Type B pancreatic cell (in vitro differentiated cells): ENCODE measurements around the gene ARL4A. TPM values are rescaled to one million over a fixed set of nuclear protein-coding genes. Genes with fewer than 3 reads are reported as not detected.

Experiments
- DNase-seq: peaks from one replicate; pipeline ENCODE4 v3.0.0; 2021; ENCODE audit warnings: mixed read lengths; ENCODE audit not compliant: unreplicated experiment; ENCODE audit errors: extremely low spot score
- H3K27ac Mint-ChIP-seq: 2 replicates; pipeline ENCODE4 v1.8.0; 2021; ENCODE audit warnings: mild to moderate bottlenecking, mixed read lengths
- H3K27me3 Mint-ChIP-seq: 2 replicates; pipeline ENCODE4 v1.8.0; 2021; ENCODE audit warnings: mixed read lengths
- H3K36me3 Mint-ChIP-seq: 2 replicates; pipeline ENCODE4 v1.8.0; 2021; ENCODE audit warnings: mixed read lengths
- H3K4me1 Mint-ChIP-seq: one replicate; pipeline ENCODE4 v1.8.0; 2021; ENCODE audit warnings: mixed read lengths; ENCODE audit not compliant: unreplicated experiment
- H3K4me3 Mint-ChIP-seq: 2 replicates; pipeline ENCODE4 v1.8.0; 2021; ENCODE audit warnings: mild to moderate bottlenecking, mixed read lengths
- H3K9me3 Mint-ChIP-seq: 2 replicates; pipeline ENCODE4 v1.8.0; 2021; ENCODE audit warnings: mixed read lengths
- CTCF ChIP-seq: fragments of 200-600 bp; sonication (generic); conservative IDR thresholded peaks from 2 replicates; pipeline ENCODE4 v1.5.0; 2021; ENCODE audit warnings: antibody characterized with exemption, mild to moderate bottlenecking
- long read RNA-seq: library from polyadenylated mRNA; unstranded; transcript quantifications from one replicate; pipeline ENCODE4 v2.0.0, GENCODE V29; 2020
- total RNA-seq: library from RNA; stranded (reverse); gene quantifications from 2 replicates; pipeline ENCODE4 v1.2.1, GENCODE V29; 2021; ENCODE audit warnings: low replicate concordance

ARL4A gene
- 25.0 and 25.5 TPM in 2 replicates for total RNA-seq
- long read RNA-seq, transcript ARL4A-201 (2 exons, 1,147 nt): minor isoform, 12 of 65 reads
- long read RNA-seq, transcript ARL4A-206 (2 exons, 845 nt): major isoform, 36 of 65 reads
- long read RNA-seq, transcript ARL4A-205 (2 exons, 840 nt): minor isoform, 7 of 65 reads
- long read RNA-seq, transcript ARL4A-204 (2 exons, 1,144 nt): minor isoform, 8 of 65 reads
- long read RNA-seq, partial matches to known transcripts: 0 of 65 reads
- long read RNA-seq, other reads (novel, unspliced or antisense): 2 of 65 reads

GRCh38 chr7:12686891-12687717 is at the start of gene ARL4A:
Gene ARL4A, plus strand, starts transcription at chr7:12687633. Its CDS starts 622 bp downstream, at chr7:12688255.
- Mint-ChIP-seq H3K27me3 (no peaks in the 10 kb centered on the region), H3K36me3 (peaks cover under 1% of the 10 kb centered on the region), H3K27ac (peak within 1 kb of the TSS; percentile 88), H3K4me1 (peaks cover 26% of the 10 kb centered on the region), H3K9me3 (no peaks in the 10 kb centered on the region), H3K4me3 (peak within 1 kb of the TSS; percentile 95)
- peak; percentile 97 for DNase-seq
- TF ChIP-seq CTCF: peak; percentile 68

GRCh38 chr7:12637819-12638592 is 49.4 kb upstream of the ARL4A start:
- Mint-ChIP-seq H3K9me3 (no peaks in the 10 kb centered on the region), H3K36me3 (peaks cover 4% of the 10 kb centered on the region), H3K4me1 (peaks cover 19% of the 10 kb centered on the region), H3K27ac (peak overlapping the region; percentile 62), H3K27me3 (peaks cover 4% of the 10 kb centered on the region), H3K4me3 (no peak overlapping the region)
- DNase-seq: no peak
- TF ChIP-seq CTCF: no peak

GRCh38 chr7:12638851-12639456 is 48.5 kb upstream of the ARL4A start:
- H3K36me3 Mint-ChIP-seq: peaks cover 4% of the 10 kb centered on the region
- peaks cover 19% of the 10 kb centered on the region for H3K4me1 Mint-ChIP-seq
- H3K9me3 Mint-ChIP-seq: no peaks in the 10 kb centered on the region
- H3K4me3 Mint-ChIP-seq: no peak overlapping the region
- H3K27ac Mint-ChIP-seq: no peak overlapping the region
- DNase-seq: no peak
- H3K27me3 Mint-ChIP-seq: peaks cover 4% of the 10 kb centered on the region
- peak; percentile 86 for TF ChIP-seq CTCF

- Mint-ChIP-seq H3K36me3 (peaks cover 4% of the 10 kb centered on the region), H3K9me3 (no peaks in the 10 kb centered on the region), H3K4me3 (no peak overlapping the region), H3K27ac (no peak overlapping the region), H3K27me3 (peaks cover 4% of the 10 kb centered on the region), H3K4me1 (peaks cover 19% of the 10 kb centered on the region)
- DNase-seq: no peak
- no peak for TF ChIP-seq CTCF
Measured at GRCh38 chr7:12640299-12641096, 46.9 kb upstream of the ARL4A start.
